HG03520 (cell line): ENCODE measurements around the gene NPTX1.

Source experiments
- ATAC-seq: cut with Tn5 transposase; IDR thresholded peaks from one replicate; pipeline ENCODE4 v1.9.1; 2021; ENCODE audit warnings: mild to moderate bottlenecking, moderate library complexity; ENCODE audit not compliant: unreplicated experiment

Gene NPTX1

DNA sequence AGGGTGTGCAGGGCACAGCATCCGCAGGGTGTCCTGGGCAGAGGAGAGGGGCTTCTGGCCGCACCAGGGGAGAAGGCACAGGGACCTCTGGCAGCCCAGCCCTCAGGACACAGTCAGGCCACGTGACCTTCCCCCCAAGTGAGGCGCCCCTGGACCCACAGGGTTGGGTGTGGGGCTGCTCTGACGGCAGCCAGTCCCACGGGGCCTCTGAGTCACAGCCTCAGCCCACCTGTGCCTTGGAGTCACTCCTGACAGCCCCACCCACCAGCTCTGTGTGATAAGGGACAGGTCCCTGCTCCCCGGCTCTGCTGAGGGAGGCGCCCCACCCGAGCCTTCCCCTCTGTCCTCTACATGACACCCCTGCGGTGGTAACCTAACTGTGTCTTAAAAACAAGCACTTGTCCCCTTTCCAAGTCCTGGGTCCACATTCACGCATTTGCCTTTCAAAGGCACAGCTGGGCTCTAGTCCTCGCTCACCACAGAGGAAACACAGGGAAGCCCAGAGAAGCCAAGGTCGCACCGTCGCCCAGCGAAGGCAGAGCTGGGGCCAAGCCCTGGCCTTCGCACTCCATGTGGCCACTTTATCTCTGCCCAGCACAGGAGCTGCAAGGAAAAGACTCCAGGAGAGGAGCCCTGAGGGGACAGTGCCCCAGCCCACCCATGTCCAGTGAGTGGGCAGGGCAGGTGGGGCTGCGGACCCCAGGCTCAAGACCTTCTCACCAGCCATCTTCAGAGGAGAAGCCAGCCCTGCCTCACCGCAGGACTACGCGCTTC lies 5.1 kb upstream of the NPTX1 start:
- ATAC-seq = no peak

- ATAC-seq = no peak
Measured at GRCh38 chr17:80480248-80480647, 3.8 kb upstream of the NPTX1 start.

- no peak for ATAC-seq
Measured at GRCh38 chr17:80479246-80479566, 2.8 kb upstream of the NPTX1 start.

- ATAC-seq = no peak
Measured at GRCh38 chr17:80478487-80479245, 2.3 kb upstream of the NPTX1 start.

GRCh38 chr17:80477647-80478478 lies 1.5 kb upstream of the NPTX1 start:
- no peak for ATAC-seq

DNA sequence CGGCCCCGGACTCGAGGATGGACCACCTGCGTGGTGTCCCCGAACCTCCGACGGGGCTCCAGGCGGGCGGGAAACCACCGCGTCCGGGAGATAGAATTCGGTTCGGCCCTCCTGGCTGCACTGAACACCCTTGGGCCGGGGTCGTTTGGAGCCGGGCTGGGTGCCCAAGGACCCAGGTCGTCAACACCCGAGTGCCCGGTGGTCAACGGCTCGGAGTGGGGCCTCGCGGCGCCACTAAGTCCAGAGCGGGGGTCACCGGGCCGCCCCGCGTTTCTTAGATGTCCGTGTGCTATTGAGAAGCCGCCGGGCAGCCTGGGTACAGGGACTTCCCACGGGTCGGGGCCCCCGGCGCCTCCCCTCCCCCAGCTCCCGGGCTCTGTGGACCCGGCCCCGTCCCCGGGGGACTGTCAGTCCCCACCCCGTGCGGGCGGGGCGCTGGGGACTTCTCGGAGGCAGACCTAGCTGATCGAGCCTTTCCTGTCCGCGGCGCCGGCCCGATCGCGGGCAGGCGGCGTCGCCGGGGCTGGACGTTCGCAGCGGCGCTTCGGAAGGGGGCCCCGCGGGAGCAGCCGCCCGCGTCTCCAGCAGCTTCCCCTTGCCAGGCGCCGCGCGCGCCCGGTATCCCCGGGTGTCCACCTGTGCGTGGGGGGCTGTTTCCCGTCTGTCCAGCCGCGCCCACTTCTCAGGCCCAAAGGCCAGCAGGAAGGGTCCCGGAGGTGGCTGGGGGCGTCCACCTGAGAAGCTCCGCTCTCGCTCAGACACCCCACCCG lies 655 bp upstream of the NPTX1 start:
- no peak for ATAC-seq

- ATAC-seq = no peak
Measured at GRCh38 chr17:80474961-80475909, 1.2 kb downstream of the NPTX1 start.

- ATAC-seq = no peak
Measured at GRCh38 chr17:80474231-80474960, 2.0 kb downstream of the NPTX1 start.

DNA sequence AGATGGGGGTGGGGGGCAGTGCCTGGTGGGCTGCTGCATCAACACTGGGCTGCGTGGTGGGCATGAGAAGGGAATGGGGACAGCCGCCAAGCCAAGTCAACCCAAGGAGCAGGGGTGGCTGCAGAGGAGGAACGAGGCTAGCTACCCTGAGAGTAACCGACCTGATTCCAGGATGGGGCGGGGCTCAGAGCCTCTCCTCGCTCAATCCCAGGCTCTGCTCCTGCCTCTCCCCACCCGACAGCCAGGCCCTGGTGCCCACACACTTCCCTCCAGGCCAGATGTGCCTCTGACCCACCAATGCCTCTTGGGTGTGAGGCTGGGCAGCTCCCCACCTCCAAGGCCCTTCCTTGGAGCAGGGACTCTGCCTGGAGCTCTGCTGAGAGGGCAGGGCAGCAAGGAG lies 2.7 kb downstream of the NPTX1 start:
- ATAC-seq = no peak

GRCh38 chr17:80472996-80473395 lies 3.4 kb downstream of the NPTX1 start:
- no peak for ATAC-seq

GRCh38 chr17:80471922-80472321 lies 4.5 kb downstream of the NPTX1 start:
- no peak for ATAC-seq

GRCh38 chr17:80470603-80471002 lies 5.8 kb downstream of the NPTX1 start:
- ATAC-seq = no peak

DNA sequence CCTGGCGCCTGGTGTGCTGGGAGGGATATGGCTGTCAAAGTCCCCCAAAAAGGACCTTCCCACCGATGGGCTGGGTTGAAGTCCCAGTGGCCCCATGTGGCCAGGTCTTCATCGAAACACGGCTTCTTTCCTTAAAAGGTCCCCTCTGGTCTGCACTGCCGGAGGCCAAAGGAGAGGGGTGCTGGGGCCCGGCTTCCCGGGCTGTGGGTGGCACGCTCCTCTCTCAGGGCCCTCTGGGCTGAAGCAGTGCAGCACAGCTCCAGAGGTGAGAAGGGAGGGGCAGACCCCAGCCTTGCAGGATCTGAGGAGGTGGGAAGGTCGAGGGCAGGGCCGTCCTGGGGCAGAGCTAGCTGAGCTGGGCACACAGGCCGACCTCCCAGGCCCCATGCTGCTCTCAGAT lies 6.7 kb downstream of the NPTX1 start:
- ATAC-seq = no peak

- ATAC-seq = no peak
Measured at GRCh38 chr17:80468781-80469493, 7.5 kb downstream of the NPTX1 start.

DNA sequence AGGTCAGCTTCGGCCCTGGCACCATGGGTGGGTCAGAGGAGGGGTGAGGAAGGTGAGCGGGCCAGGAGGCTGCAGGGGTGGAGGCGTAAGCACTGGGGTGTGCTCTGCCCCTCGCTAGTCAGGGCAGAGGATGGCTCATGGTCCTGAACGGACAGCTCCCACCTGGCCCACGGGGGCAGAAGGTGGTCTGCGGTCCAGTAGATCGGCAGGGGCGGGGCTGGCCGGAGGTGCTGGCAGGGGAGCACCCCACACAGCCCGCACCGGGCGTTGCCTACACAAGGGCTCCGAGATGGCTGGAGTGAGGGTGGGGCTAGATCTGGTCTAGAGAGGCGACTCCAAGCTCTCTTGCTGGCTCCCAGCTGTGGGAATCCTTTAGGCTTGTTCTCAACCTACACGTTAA lies 8.2 kb downstream of the NPTX1 start:
- ATAC-seq = no peak

DNA sequence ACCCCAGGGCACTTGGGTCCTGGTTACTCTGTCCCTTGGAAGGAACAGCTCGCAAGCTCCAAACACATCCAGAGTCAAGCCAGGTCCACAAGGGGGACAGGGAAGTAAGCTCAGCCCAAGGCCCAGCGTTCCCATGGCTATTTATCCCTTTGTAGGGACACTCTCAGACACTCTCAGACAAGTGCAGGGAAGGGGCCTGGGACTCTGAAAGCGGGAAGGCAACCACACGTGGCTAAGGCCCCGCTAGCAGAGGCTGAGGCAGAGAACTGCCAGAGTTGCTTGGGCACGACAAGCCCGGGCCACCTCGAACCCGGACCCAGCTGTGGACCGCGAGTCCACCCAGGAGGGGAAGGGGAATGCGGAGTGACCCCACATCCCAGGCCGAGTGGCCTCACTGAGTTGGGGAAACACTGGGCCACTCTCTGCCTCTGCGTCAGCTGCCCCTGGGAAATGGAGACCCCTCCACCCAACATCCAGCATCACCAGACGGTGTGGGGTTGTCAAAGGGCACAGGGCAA lies 10.2 kb downstream of the NPTX1 start:
- no peak for ATAC-seq

- no peak for ATAC-seq
Measured at GRCh38 chr17:80465327-80465974, 11.0 kb downstream of the NPTX1 start.

DNA sequence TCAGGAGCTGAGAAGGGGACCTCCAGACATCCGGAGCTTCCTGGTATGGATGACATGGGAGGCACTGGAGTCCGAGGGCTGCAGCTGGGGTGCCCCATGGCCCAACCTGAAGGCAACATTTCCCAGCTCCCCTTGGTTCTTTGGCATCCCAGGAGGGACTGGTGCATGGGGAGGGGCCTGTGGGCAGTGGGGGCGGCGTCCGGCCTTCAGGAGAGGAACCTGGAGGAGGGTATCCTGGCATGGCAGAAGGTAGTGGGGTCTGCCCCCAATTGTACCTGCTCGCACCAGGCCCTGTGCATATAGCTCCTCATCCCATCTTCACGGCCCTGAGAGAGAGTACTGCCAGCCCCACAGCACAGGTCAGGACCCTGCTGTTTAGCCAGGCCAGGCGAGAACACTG lies 11.9 kb downstream of the NPTX1 start:
- ATAC-seq = no peak
